Loucy (cell line): ENCODE results near the gene NFATC4.

Source experiments
- H2AFZ ChIP-seq: fragments of 200-600 bp; sonication (generic); 2 replicates; pipeline ENCODE4 v1.6.0; 2016; ENCODE audit warnings: antibody characterized with exemption, mild to moderate bottlenecking, low read length, moderate library complexity
- H3F3A ChIP-seq: fragments of 200-600 bp; 2 replicates; pipeline ENCODE4 v1.6.0; 2016; ENCODE audit warnings: antibody characterized with exemption, low read depth, mild to moderate bottlenecking
- H3K27me3 ChIP-seq: fragments of 200-600 bp; sonication (generic); 2 replicates; pipeline ENCODE4 v1.6.1; 2014; ENCODE audit warnings: low read length, mild to moderate bottlenecking; ENCODE audit not compliant: insufficient read depth, poor library complexity, severe bottlenecking
- H3K36me3 ChIP-seq: fragments of 200-600 bp; sonication (generic); 2 replicates; pipeline ENCODE4 v1.6.1; 2016; ENCODE audit warnings: low read length; ENCODE audit not compliant: insufficient read depth
- H3K4me1 ChIP-seq: fragments of 200-600 bp; sonication (generic); 2 replicates; pipeline ENCODE4 v1.5.1; 2014; ENCODE audit warnings: low read length, mild to moderate bottlenecking; ENCODE audit not compliant: insufficient read depth, poor library complexity, severe bottlenecking
- H3K4me2 ChIP-seq: fragments of 200-600 bp; sonication (generic); 2 replicates; pipeline ENCODE4 v1.6.0; 2014; ENCODE audit warnings: antibody characterized with exemption, low read length, low read depth, mild to moderate bottlenecking; ENCODE audit not compliant: poor library complexity, severe bottlenecking
- H3K4me3 ChIP-seq: fragments of 200-600 bp; sonication (generic); 2 replicates; pipeline ENCODE4 v1.5.1; 2014; ENCODE audit warnings: low read length, mild to moderate bottlenecking, mixed read lengths; ENCODE audit not compliant: poor library complexity, severe bottlenecking
- H3K79me2 ChIP-seq: fragments of 200-600 bp; sonication (generic); 2 replicates; pipeline ENCODE4 v1.6.1; 2014; ENCODE audit warnings: low read length; ENCODE audit not compliant: insufficient read depth
- H3K9ac ChIP-seq: fragments of 200-600 bp; sonication (generic); 2 replicates; pipeline ENCODE4 v1.6.0; 2014; ENCODE audit warnings: mild to moderate bottlenecking, low read depth, low read length, moderate library complexity; ENCODE audit not compliant: poor library complexity, severe bottlenecking
- H3K9me2 ChIP-seq: fragments of 200-600 bp; sonication (generic); replicated peaks from 2 replicates; pipeline ENCODE4 v1.6.1; 2016; ENCODE audit warnings: low read depth, low read length, mixed read lengths
- H3K9me3 ChIP-seq: fragments of 200-600 bp; sonication (generic); 2 replicates; pipeline ENCODE4 v1.6.1; 2014; ENCODE audit warnings: mild to moderate bottlenecking, antibody characterized with exemption, low read length, low read depth; ENCODE audit not compliant: insufficient read depth
- H4K20me1 ChIP-seq: fragments of 200-600 bp; sonication (generic); 2 replicates; pipeline ENCODE4 v1.6.0; 2014; ENCODE audit warnings: antibody characterized with exemption, low read length, mild to moderate bottlenecking; ENCODE audit not compliant: insufficient read depth, poor library complexity, severe bottlenecking
- EZH2phosphoT487 ChIP-seq: fragments of 200-600 bp; IDR thresholded peaks from 2 replicates; pipeline ENCODE4 v1.6.1; 2018; ENCODE audit warnings: antibody characterized with exemption, mild to moderate bottlenecking, moderate library complexity, borderline replicate concordance
- TF ChIP-seq, protein P1 (sequence below): fragments of 200-600 bp; sonication (generic); conservative IDR thresholded peaks from 2 replicates; pipeline ENCODE4 v1.5.1; 2014; ENCODE audit warnings: mild to moderate bottlenecking, antibody characterized with exemption, low read length

Gene NFATC4

DNA sequence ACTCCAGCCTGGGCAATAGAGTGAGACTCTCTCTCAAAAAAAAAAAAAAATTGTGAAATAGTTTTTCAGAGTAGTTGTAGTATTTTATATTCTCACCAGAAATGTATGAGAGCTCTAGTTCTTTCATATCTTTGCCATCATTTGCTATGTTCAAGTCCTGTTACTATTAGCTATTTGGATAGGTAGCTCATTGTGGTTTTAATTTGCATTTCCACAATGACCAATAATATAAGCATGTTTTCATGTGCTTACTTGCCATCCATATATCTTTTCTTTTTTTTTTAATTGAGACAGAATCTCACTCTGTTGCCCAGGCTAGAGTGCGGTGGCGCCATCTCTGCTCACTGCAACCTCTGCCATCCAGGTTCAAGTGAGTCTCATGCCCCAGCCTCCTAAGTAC lies 19.8 kb upstream of the NFATC4 start:
- Histone ChIP-seq H3K9me3 (no peaks in the 10 kb centered on the region), H3K9ac (no peak overlapping the region), H3K9me2 (no peaks in the 10 kb centered on the region), H2AFZ (no peak overlapping the region), H3K79me2 (no peaks in the 10 kb centered on the region), H4K20me1 (no peaks in the 10 kb centered on the region), H3F3A (no peaks in the 10 kb centered on the region), H3K4me2 (no peak overlapping the region), H3K4me3 (no peak overlapping the region), H3K27me3 (no peaks in the 10 kb centered on the region), H3K36me3 (no peaks in the 10 kb centered on the region), H3K4me1 (no peaks in the 10 kb centered on the region)
- TF ChIP-seq, protein P1, sequence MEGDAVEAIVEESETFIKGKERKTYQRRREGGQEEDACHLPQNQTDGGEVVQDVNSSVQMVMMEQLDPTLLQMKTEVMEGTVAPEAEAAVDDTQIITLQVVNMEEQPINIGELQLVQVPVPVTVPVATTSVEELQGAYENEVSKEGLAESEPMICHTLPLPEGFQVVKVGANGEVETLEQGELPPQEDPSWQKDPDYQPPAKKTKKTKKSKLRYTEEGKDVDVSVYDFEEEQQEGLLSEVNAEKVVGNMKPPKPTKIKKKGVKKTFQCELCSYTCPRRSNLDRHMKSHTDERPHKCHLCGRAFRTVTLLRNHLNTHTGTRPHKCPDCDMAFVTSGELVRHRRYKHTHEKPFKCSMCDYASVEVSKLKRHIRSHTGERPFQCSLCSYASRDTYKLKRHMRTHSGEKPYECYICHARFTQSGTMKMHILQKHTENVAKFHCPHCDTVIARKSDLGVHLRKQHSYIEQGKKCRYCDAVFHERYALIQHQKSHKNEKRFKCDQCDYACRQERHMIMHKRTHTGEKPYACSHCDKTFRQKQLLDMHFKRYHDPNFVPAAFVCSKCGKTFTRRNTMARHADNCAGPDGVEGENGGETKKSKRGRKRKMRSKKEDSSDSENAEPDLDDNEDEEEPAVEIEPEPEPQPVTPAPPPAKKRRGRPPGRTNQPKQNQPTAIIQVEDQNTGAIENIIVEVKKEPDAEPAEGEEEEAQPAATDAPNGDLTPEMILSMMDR, result no peak
- no peak for TF ChIP-seq EZH2phosphoT487

DNA sequence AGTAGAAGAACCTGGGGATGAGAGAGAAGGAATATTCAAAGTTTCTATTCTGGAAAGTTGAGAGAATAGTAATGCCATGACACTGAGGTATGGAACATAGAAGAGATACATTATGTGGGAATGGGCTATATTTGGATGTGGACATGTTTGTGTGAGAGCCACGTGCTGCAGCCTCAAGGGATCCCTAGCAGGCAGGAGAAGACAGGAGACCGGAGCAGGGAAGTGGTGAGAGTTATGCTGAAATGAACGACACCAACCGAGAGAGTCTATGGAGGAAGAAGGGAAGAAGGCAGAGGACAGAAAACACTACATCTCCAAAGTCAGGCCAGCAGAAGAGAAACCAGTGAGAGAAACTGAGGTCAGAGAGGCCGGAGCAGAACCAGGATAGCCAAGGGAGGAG lies 18.2 kb upstream of the NFATC4 start:
- Histone ChIP-seq H3K36me3 (no peaks in the 10 kb centered on the region), H3K9me3 (no peaks in the 10 kb centered on the region), H3K79me2 (no peaks in the 10 kb centered on the region), H3K9ac (no peak overlapping the region), H3K9me2 (no peaks in the 10 kb centered on the region), H3K4me1 (no peaks in the 10 kb centered on the region), H3F3A (no peaks in the 10 kb centered on the region), H4K20me1 (no peaks in the 10 kb centered on the region), H3K4me2 (no peak overlapping the region), H3K27me3 (no peaks in the 10 kb centered on the region), H3K4me3 (no peak overlapping the region), H2AFZ (0 out of 2 replicates have a peak overlapping the region, but pooled peaks have one; percentile 12)
- TF ChIP-seq, protein P1, result no peak
- TF ChIP-seq EZH2phosphoT487, result no peak

DNA sequence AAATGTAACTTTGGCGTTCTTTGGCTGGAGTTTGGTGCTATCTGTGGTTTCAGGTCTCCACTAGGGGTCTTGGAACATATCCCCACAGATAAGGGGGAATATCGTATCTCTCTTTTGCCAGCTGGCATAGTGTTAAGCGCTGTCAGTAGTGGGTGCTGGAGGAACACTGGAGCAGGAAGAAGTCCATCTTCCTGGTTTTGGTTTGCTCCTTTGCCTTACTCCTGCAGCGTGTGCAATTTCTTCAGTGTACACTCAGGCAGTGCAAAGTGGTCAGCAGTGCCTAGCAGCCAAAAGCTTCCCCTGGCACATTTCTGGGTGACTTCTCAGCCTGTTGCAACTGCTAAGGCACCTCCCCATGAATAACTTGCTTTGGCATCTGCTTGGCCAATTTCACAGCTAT lies 16.5 kb upstream of the NFATC4 start:
- no peak overlapping the region for H3K4me3 ChIP-seq
- no peaks in the 10 kb centered on the region for H3K36me3 ChIP-seq
- no peaks in the 10 kb centered on the region for H3K27me3 ChIP-seq
- no peak overlapping the region for H3K4me2 ChIP-seq
- H3K9me2 ChIP-seq, result no peaks in the 10 kb centered on the region
- no peaks in the 10 kb centered on the region for H3K79me2 ChIP-seq
- H3K9me3 ChIP-seq, result no peaks in the 10 kb centered on the region
- H2AFZ ChIP-seq, result peak overlapping the region; percentile 14; the same call in 1 of the 2 replicates
- no peaks in the 10 kb centered on the region for H4K20me1 ChIP-seq
- H3F3A ChIP-seq, result no peaks in the 10 kb centered on the region
- TF ChIP-seq, protein P1, result 0 out of 2 replicates have a peak, but pooled peaks have one; percentile 23
- TF ChIP-seq EZH2phosphoT487, result no peak
- H3K4me1 ChIP-seq, result no peaks in the 10 kb centered on the region
- no peak overlapping the region for H3K9ac ChIP-seq
